Measurements from ENCODE around the gene KCNJ6.

DNA sequence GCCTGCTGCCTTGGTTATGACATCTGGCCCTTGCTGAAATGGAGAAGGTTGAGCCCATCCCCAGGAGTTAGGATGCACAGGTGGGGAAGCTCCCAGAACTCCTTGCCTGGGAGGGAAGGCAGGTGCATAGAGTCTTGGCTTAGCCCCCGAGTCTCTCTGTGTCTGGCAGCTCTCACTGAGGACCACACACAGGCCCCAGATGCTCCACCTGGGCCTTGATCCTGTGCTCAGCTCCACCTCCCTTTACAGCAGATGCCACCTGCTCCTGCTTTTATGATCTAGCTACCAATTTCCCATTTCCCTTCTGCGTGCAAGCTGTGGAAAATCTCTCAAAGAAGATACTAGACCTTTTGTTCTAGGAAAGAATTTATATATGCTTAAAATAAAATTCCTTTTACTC is 28.8 kb upstream of the KCNJ6 start:
- TF ChIP-seq, protein P1, sequence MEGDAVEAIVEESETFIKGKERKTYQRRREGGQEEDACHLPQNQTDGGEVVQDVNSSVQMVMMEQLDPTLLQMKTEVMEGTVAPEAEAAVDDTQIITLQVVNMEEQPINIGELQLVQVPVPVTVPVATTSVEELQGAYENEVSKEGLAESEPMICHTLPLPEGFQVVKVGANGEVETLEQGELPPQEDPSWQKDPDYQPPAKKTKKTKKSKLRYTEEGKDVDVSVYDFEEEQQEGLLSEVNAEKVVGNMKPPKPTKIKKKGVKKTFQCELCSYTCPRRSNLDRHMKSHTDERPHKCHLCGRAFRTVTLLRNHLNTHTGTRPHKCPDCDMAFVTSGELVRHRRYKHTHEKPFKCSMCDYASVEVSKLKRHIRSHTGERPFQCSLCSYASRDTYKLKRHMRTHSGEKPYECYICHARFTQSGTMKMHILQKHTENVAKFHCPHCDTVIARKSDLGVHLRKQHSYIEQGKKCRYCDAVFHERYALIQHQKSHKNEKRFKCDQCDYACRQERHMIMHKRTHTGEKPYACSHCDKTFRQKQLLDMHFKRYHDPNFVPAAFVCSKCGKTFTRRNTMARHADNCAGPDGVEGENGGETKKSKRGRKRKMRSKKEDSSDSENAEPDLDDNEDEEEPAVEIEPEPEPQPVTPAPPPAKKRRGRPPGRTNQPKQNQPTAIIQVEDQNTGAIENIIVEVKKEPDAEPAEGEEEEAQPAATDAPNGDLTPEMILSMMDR (conservative IDR thresholded peaks at IDR 0.05; ENCODE audit: low read depth, low read length): no peak
- no peak for TF ChIP-seq EZH2 (IDR thresholded peaks at IDR 0.05; ENCODE audit: borderline replicate concordance, low read depth, low read length, poor library complexity, severe bottlenecking)

All from A673 (cell line).